T1000 (cell line): Measurements from ENCODE around the gene AHRR.
"Not testable (repeated sequence)": the region's sequence is repeated elsewhere in the genome, so short reads cannot be mapped to it uniquely, and the experiment has no call there.

ENCODE experiments used
- DNase-seq: peaks from one replicate; lab custom pipeline; 2025; ENCODE audit warnings: mixed read lengths; lab: John Stamatoyannopoulos, UW

The AHRR gene

DNA sequence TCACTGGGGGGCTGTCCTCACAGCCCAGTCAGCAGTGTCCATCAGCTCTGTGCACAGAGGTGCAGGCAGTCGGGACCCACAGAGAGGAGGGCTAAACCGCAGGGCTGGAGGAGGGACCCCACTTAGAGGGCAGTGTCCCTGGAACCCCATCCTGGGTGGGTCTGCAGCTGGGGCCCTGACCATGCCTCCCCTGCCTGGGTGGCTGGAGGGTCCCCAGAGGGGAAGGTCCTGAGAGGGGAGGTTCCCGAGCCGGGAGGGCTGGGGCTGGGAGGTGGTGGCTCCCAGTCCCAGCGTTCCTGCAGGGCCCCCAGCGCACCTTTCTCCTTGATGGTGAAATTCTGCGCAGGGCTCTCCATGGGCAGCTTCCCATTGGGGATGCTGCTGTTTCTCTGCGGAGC lies 154.2 kb downstream of the AHRR start:
- no peak for DNase-seq

DNA sequence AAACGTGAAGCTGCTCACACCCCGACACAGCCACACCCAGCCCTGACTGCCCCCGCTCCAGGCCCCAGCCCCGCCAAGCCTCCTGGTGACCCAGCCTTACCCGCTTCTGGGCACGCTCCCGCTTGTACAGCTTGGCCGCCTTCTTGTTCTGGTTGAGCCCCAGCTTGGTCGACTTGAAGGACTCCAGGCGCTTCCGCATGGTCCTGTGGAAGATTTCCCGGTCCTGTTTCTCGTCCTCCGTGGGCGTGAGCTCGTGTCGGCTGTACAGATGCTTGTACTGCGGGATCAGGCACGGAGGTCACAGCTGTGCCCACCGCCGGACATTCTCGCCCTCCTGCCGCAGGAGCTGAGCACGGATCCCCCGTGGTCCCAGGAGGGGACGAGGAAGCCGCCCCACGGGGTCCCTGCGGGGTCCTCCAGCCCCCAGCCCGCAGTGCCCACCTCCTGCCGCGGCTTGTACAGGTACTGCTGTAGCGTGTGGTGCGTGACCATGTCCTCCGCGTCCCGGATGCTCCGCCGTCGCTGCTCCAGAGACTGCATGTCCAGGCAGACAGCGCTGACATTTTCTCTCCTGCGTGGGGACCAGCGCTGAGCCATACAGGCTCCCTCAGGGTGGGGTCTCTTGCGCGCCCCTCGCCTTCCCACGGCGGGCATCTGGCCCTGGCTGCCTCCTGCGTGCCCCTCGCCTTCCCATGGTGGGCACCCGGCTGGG lies 154.7 kb downstream of the AHRR start:
- no peak for DNase-seq

DNA sequence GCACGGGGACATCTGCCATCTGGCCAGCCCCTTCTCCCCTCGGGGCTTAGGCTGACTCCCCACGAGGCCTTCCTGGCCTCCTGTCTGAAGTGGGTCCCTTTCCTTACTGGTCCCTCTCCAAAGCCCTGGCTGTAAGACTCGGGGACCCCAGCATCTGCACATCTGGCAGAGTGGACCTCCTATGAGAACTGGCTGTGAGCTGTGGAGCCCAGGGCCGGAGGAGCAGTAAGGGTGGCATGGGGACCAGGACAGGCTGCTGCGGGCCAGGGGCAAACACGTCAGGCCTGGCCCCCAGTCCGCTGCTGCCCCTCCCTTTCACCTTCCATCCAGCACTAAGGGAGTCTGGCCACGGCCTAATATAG lies 155.3 kb downstream of the AHRR start:
- no peak for DNase-seq

DNA sequence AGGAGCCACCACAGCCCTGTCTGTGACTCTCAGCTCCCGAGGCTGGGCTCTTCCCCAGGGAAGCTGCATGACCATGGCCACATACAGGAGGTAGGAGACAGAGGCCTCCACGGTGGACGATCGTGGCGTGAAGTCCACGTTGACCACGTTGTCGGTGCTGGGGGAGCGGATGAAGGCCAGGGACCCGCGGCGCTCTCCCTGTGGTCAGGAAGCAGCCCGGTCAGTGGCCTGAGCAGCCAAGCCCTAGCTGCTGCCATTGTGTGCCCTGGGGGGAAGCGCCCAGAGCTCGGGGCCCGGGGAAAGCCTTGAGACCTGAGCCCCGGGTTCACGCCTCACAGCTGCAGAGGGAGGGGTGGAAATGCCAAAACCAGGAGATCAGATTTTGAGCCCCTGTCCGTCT lies 155.7 kb downstream of the AHRR start:
- DNase-seq: no peak

DNA sequence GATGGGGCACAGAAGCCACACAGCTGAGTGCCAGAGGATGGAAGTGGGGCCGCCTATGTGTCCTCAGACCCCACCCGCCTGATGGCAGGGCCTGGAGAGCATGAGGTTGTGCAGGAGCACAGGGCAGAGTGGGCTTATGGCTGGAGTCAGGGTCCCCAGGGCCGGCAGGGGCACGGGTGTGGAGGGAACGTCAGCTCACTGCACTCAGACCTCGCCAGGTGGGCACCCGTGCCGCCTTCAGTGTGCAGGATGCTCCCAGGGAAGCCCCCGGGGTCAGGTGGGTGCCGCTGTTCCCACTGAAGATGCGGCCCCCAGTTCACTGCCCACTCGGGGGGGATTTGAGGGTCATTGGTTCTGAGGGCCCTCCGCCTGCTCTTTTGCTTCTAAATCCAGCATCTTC lies 156.4 kb downstream of the AHRR start:
- DNase-seq: no peak

DNA sequence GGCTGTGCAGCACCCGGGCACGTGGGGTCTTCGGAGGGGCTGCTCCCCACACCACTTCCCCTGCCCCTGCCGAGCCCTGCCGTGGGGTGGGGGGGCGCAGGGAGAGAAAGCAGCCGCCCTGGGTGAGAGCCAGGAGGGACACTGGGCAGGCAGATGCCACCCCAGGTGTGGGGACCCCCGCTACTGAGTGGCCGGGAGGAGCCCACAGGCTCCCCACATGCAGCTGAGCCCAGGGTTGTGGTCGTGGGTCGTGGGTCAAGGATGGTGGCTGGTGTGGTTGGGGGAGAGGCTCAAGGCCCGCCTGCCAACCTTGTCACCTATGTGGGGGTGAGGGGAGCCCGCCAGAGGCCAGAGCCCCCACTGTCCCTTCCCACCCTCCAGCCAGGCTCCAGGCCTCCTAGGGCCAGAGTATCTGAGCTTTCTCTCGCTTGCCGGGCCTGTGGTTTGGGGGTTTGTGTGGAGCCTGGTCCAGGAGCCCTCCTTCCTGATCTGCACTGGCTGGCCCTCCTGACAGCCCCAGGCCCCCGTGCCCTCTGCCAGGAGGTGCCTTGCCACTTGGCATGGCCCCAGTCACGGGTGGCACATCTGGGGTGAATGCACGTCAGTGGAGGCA lies 157.0 kb downstream of the AHRR start:
- no peak for DNase-seq

DNA sequence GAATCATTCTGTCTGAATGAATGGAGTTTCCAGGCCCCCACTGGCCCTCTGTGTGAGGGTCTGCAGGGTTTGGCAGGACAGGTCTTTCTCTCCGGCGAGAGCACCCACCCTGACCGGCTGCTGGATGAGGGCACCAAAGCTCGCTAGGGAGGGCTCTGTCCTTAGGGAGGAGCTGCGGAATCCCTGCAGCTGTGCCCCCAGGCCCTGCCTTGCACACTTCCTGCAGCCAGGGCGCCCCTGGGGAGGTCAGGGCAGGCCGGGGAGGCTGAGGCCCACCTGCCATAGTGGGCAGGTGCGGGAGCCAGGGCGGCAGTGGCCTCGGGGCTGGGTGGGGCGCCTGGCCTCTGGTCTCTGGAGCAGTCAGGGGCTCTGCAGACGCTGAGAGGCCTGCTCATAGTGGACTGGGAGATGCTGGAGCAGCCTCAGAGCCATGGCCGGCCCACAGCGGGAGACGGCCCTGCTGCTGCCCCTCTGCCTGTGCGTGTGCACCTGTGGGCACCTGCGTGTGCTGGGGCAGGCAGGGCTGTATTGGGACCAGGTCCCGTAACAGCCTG lies 157.5 kb downstream of the AHRR start:
- DNase-seq: no peak

DNA sequence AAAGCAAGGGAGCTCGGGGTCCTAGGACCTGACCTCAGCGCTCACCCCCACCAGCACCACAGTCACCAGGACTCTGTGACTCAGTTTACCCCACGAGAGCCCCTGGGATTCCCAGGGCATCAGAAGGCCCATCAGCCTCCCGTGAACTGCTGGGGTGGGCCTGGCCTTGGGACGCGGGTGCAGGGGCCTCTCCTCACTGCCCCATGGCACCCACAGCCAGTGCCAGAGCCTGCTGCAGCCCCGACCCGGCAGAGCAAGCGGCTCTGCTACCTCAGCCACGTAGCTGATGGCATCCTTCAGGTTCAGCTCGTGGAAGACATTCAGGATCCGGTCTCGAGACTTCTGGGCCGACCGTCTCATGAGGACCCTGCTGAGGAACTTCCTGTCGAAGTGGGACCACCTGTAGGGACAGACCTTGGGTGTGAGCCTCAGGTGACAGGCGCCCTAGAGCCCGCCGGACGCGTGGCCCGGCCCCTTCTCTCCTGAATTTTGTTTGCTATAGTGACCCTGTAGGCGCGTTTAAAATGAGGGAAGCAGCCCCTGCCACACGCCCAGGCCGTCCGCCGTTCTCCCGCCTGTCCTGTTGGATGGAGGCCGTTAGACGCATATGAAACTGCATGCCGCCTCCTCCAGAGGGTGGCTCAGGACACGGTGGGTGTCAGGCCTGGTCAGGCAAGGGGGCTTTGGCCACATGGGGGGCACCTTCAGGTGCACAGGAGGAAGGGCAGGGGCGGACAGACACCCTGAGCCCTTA lies 158.2 kb downstream of the AHRR start:
- DNase-seq: no peak

DNA sequence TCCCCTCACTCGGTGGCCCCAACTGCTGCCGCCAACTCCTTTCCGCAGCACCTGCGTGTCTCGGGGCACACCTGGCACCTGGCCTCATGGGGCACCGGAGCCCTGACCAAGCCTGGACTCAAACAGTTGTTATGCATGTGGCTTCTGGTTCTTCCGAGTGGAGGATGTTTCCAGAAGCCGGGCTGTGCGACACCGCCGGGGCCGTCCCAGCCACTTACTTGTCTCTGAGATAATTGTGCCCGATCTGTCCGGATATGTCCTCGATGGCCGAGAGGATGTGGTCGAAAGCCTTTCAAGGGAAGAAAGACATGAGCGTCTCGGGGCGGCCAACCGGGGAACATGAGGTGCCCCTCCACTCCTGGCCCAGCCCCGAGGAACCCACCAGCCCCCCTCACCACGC lies 159.8 kb downstream of the AHRR start:
- no peak for DNase-seq

DNA sequence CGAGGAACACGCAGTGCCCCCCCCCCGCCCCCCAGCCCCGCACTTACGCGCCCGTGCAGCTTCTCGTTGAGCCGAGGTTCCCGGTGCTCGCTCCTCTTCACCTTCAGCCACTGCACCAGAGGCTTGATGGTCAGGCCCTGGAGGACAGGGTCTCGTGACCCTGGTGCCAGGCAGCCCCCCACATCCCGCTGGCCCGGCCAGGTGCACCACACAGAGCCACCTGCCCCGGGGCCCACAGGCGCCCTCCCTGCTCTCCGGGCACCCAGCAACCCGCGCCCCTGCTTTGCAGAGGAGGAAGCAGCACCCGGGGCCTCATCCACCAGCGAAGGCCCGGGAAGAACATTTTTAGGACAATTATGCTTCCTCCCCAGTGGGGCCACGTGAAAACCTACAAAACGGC lies 160.5 kb downstream of the AHRR start:
- DNase-seq: no peak

DNA sequence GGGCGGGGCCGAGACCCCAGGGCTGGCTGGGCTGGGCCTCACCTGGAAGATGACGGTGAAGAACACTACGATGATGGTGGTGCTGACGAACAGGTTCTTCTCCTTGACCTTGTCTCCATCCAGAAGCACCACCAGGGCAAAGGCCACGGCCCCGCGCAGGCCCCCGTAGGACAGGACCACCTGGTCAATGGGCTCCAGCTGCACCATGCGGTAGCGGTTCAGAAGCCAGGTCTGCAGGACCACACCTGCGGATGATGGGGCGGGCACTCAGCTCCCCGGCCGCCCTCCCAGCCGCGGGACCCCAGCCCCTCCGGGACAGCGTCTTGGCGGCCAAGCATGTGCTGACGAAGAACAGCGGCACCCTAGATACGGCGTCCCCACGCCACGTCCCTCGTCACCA lies 161.0 kb downstream of the AHRR start:
- DNase-seq: no peak

DNA sequence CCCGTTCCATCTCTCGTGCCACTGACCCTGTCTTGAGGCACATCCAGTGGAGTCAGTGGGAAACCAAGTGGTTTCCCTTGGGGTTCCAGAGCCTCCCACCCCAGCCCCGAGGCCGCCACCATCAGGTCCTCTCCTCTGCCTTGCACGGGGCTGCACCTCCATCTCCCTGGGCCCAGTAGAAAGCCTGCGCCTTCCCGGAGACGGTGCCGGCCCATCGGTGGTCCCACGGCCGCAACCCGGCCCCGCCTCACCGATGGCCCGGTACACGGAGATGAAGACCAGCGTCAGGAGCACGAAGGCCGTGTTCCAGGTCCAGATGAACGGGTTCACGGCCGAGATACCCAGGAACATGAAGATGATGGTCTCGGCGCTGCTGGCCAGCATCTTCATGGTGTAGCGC lies 161.5 kb downstream of the AHRR start:
- no peak for DNase-seq

DNA sequence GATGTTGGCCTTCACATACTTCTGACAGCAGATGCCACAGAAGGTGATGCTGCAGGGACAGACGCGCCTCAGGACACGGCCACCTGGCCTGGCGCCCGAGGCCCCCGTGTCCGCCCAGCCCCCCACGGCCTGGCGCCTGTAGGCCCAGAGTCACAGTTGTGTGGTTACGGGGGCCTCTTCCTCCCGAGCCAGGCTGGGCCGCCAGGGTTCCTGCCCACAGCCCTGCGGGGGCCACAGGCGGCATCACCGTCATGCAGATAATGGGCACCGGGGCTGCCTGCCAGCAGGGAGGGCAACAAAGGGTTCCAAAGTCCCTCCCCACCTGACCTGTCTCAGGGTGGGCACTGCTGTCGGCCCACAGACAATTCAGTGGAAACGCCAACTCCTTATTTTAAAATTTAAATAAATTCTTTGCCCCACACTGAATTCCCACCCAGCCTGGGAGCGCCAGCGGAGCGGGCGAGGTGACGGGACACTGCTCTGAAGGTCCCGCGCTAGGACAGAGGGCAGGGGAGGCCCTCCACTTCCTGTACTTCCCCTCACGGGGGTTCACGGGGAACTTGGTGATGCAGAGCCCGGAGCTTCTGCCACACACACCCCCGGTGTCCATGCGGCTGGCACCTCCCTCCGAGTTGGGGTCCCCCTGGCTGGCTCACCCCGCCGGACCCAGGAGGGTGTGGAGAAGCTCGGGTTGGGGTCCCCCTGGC lies 162.1 kb downstream of the AHRR start:
- DNase-seq: no peak

DNA sequence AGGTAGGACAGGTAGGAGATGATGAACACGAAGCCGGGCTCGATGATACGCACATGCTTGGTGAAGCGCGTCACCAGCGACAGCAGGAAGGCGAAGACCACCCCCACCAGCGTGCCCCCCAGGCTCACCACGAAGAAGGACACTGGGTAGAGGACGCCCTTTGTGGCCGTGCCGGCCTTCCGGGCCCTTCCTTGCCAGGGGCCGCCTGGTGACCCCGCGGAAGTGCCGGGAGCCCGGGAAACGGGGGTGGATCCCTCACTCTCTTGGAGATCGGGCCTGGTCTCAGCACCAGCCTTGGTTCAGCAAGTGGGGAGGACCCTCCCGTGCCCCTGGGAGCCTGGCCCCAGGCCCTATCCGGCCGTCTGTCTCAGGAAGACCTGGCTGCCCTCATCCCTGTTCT lies 163.0 kb downstream of the AHRR start:
- no peak for DNase-seq

DNA sequence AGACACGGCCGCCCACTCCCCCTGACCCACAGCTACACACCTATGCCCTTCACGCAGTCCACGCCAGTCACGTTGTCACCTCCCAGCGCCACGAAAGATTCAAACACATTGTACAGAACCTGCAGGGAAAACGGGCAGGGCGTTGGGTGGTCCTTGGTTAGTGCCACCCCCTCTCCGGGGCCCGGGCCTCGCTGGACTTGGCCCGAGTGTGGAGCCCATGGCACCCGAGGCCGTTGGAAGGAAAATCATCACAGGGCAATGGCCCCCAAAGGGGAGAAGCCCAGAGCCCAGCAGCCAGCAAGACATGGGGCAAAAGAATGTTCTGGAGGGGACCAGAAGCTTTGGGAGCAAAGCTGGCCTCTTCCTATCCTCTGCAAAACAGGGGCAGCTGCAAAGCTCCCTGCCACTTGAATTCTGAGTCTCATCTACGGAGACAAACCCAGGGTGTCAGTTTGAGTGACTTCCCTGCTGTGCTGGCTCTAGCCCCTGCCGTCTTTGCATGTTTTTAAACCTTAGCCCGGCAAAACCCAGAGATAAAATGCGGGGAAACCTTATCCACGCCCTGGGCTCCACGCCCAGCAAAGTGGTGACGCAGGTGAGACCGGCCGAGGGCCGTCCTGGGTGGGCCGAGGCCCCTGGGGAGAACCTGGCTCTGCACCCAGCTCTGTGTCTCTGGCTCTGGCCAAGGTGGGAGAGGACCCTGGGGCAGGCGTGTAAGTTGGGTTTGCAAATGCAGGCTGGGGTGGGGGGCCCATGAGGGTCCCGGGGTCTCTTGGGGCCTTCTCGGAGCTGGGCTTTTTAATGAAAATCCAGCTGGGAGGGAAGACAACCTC lies 163.8 kb downstream of the AHRR start:
- DNase-seq: no peak

DNA sequence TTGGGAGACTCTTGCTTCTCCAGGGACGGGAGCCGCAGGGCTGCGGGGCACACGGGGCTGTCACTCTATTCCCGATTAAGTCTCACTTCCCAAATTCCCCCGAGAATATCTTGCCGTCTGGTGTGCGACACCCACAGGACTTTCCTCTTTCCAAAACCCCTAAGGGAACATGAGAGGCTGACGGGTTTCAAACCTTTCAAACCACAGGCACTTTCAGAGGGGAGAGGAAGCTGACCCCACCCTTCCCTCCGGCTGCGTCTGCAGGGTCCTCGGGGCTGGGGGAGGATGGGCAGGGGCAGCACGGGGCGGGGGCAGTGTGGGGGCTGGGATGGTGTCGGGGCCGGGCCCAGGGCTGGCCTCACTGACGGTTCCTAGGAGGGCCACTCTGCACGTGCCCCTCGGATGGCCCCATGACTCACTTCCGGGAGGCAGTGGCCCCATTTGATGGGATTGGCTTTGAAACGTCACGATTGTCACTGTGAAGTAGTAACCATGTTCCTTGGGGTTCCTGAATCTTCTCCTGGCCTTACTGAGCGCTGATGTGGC lies 164.5 kb downstream of the AHRR start:
- DNase-seq: no peak

DNA sequence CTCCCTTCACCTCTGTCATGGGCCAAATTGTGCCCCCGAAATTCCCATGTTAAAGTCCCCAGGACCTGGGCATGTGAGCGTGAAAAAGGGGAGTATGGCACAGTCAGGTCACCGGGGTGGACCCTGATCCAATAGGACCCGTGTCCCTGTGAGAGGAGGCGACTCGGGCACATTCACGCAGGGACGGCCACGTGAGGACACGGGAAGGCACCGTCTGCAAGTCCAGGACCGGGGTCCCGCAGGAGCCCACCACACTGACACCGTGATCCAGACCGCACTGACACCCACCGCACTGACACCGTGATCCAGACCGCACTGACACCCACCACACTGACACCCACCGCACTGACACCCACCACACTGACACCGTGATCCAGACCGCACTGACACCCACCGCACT lies 165.1 kb downstream of the AHRR start:
- DNase-seq: not testable (repeated sequence)
